Stimulated activated CD4-positive, alpha-beta T cell treated with anti-CD3 and anti-CD28 coated beads, Interleukin-1b, Interleukin-23, amount 100 ng/mL, for 48 hours (primary cell): Measurements from ENCODE around the gene NLK.
"Not testable (repeated sequence)": the region's sequence is repeated elsewhere in the genome, so short reads cannot be mapped to it uniquely, and the experiment has no call there.

Experiments used
- DNase-seq: peaks from one replicate; pipeline ENCODE4 v3.0.0-alpha.2; 2020

Gene NLK

DNA sequence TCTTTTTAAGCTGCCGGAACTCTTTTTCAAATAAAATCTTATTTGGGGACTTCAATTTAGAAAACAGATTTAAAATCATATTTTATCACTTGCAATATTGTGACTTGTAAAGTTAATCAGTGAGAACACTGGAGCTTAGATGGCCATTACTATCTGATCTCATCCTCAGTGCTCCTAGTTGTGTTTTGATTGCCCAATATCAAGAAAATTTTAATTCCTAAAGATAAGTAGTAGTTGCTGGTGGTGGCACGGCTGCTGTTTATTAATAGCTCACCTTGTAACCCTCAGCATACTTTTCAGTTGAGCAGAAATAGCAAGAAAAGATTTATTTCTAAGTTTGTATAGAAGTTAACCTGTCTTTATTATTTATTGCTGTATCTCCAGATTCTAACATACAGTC lies 124.0 kb downstream of the NLK start:
- no peak for DNase-seq

DNA sequence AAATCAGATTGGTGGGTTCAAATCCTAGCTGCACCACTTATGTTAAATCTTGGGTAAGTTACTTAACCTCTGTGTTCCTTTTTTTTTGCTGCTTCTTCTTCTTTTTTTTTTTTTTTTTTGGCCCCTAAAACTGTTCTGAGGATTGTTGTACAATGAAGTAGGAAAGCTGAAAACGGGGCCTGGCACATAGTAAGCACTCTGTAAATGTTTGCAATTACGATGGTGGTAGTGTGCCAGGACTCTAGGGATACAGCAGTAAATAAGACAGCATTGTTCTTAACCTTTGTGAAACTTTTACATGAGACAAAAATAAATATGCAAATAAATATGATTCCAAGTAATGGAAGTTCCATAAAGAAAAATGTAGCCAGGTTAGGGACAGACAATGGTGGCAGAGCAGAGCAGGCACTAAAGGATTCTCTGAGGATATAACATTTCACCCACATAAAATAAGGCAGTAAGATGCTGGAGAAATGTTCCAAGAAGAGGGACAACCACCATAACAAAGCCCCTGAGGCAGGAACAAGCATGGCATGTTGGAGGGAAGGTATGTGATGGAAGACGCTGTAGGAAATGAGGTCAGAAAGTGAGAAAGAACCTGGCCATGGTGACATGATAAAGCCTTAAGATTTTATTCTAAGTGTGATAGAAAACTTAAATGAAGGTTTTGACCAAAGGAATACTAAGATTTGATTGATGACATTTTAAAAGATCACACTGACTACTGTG lies 127.3 kb downstream of the NLK start:
- no peak for DNase-seq

DNA sequence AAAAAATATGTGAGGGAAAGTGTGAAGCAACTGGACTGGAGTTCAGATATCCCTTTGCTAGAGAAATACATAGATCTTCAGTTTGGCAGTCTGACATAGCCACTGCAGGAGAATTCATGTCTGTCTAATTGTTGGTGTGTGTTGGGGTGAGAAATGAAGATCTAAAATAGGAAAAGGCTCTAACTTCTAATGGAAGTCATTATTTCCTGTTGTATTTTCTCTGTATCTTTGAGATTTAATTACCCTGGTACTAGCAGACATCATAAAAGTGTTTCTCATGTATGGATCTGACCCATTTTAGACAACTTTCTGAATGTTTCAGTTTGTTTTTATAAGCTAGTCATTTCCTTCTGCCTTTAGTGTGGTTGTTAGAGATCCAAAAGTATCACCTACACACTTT lies 128.3 kb downstream of the NLK start:
- no peak for DNase-seq

DNA sequence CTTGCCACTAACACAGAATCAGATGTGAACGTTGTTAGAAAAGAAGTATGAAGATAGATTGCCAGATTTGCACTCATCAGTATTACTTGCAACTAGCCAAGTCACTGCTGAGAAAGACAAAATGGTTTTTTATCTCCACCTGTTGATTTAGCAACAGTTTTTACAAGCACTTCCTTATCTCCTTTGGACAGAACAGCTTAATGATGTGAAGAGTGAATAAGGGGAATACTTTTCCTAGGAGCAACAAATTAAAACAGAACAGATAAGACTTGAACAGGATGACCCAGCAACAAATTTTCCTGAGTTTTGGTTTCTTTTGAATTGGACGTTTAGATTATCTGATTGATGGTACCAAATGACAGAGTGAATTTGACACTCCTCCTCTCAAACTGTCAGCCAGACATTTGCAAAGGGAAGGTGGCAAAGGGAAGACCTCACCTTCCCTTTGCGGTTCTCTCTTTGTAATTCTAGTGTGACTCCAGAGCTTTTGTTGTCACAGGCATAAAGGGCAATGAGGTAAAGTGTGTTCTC lies 130.6 kb downstream of the NLK start:
- no peak for DNase-seq

DNA sequence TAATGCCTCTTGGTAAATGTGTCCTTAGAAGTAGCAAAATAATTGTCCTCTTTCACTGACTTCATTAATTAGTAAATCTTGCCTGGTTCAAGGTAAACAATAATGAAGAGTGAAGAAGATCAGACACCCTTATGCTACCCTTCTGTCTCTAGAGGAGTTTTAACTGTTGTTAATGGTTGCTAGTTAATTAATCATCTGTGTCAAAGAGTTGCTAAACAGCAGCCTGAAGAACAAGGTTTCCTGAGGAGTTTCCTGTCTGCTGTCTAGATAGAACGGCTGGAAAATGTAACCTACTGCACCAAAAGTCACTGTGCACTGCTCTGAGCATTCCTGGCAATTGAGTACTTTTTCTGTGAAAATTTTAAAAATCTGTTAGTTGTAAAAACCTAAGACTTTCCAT lies 131.3 kb downstream of the NLK start:
- DNase-seq: no peak

DNA sequence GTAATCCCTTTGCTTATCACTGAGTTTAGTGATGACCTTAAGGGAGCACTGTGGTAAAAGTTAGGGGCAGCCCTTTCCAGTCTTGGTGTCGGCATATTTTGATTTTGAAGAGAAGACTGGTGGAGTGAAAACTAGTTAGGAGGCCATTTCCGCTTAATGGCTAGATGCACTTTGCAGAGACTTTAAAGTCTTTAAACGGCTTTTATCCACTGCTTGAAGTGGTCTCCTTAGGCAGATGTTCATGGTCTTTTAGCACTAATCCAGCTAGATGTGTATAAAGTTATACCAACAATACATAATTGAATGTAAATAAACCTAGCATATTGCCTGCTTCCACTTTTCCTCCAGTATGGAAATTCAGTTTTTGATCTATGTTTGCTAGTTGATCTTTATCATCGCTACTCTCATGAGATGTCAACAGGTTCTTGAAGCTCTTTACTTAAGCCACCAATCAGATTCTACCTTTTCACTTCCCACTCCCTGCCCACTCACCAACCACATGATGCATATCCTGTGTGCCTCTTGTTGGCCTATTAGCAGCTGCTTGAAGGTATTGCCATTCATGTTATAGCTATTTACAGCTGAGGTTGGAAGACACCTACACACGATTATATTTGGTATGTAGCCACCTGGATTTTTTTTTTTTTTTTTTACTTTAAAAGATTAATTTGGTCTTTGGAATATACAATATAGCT lies 132.0 kb downstream of the NLK start:
- peak; percentile 37 for DNase-seq

DNA sequence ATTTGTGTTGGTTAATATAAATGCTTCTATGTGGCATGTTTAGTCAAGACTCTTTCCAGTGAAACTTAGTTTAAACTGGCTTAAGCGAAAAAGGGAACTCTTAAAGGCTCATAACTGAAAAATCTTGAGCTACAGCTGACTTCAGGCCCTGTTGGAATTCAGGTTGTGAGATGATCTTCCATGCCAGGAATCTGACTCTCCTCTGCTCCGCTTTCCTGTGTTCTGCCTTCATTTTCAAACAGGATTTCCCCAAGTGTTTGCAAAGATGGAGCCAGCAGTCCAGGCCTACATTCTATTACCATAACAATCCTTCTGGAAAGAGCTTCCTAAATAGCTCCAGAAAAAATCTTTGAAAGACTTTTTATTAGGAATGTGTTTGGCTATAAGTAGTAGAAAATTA lies 134.9 kb downstream of the NLK start:
- no peak for DNase-seq

DNA sequence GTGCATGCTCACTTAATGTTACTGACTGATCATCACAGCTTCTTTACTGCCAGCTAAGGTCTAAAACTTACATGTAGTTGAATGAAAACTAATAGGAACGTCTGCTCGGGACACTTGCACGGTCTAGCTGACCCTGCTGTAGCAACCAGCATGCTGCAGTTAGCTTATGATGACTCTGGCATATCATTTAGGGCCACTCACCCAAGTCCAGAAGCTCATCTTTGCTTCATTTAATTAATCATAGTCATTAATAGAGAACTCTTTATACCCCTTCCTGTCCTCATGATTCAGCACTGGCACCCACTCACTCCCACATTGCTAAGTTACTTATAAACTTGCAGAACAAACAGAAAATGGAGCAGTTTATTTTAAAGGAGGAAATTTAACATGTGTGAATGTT lies 136.3 kb downstream of the NLK start:
- no peak for DNase-seq

DNA sequence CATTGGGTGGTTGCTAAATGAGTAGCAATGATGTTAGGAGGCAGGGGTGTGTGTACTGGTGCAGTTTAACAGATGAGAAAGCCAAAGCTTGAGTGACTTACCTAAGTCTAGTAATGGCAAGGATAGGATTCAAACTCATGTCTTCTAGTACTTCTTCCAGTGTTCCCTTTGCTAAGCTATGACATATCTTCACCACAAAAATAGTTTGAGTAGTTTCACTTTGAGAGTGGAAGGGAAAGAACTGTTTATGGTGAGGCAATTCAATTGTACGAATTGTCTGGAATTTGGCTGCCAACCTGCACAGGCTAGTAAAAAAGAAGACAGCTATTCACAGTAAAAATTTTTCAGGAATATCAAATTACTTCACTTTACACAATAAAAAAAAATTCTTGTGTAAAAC lies 138.0 kb downstream of the NLK start:
- DNase-seq: no peak

DNA sequence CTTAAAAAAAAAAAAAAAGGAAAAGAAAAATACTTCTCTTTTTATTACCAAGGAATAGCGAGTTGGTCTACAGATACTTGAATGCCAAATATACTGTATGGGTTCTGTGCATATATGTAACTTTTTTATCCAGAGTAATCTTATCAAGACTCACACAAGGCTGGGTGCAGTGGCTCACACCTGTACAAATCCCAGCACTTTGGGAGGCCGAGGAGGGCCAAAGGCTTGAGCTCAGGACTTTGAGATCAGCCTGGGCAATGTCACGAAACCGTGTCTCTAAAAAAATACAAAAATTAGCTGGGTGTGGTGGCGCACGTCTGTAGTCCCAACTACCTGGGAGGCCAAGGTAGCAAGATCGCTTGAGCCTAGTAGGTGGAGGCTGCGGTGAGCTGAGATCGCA lies 139.1 kb downstream of the NLK start:
- no peak for DNase-seq

DNA sequence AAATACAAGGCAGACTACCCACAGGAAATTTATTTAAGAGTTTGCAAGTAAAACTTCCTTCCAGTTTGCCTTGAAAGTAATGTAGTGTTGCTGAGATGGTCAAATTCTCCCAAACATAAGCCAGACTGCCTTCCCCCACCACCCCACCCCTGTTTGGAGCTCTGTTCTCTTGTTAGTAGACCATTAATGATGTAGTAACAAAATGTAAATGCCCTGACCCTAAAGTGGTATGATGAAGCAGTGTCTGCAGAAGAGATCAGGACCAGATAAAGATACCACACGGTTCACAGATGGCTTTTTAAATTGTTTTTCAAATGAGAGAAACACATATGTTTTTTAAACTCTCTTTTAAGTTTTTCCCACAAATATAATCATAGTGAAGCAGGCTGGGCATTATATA lies 140.1 kb downstream of the NLK start:
- no peak for DNase-seq

DNA sequence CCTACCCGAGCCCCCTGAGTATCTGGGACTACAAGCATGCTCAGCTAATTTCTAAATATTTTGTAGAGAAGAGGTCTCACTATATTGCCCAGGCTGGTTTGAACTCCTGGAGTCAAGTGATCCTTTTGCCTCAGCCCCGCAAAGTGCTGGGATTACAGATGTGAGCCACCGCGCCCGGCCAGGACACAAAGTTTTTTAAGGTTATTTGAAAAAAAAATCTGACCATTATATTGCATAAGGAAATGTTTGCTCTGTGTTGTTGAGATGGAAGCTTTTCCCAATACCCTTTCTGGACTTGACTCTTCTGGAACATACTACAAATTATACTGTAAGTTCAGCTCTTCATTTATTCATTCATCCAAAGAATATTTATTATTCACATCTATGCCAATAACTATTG lies 143.2 kb downstream of the NLK start:
- no peak for DNase-seq

DNA sequence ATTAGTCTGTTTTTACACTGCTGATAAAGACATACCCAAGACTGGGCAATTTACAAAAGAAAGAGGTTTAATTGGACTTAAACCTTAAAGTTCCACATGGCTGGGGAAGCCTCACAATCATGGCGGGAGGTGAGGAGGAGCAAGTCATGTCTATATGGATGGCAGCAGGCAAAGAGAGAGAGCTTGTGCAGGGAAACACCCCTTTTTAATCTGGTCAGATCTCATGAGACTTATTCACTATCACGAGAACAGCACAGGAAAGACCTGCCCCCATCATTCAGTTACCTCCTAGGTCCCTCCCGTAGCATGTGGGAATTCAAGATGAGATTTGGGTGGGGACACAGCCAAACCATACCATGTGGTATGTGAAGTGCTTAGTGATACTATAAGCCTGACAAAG lies 144.0 kb downstream of the NLK start:
- DNase-seq: not testable (repeated sequence)

DNA sequence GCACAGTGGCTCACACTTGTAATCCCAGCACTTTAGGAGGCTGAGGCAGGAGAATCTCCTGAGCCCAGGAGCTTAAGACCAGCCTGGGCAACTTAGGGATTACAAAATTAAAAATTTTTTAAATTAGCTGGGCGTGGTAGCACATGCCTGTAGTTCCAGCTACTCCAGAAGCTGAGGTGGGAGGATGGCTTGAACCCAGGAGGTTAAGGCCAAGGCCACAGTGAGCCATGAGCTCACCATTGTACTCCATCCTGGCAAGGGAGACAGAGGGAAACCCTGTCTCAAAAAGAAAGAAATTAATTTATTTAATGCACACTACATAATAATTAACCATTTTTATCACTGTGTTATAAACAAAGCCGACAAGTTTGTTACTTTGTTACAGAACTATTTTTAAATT lies 145.5 kb downstream of the NLK start:
- DNase-seq: no peak

DNA sequence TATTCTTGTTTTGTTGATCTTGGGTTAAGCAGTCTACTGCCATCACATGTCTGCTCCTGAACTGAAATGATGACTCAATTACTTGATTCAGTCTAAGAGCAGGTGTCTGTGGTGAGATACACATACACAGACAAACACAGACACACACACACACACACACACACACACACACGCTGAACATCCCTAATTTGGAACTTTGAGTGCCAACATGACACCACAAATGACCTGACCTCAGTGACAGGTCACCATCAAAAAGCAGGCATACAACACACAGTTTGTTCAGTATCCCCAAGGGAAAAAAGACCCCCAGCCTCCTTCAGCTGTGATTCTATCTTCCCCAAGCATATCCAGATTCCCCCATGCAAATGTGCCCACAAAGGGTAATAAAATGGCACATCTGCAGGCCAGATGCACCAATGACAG lies 146.4 kb downstream of the NLK start:
- no peak for DNase-seq

DNA sequence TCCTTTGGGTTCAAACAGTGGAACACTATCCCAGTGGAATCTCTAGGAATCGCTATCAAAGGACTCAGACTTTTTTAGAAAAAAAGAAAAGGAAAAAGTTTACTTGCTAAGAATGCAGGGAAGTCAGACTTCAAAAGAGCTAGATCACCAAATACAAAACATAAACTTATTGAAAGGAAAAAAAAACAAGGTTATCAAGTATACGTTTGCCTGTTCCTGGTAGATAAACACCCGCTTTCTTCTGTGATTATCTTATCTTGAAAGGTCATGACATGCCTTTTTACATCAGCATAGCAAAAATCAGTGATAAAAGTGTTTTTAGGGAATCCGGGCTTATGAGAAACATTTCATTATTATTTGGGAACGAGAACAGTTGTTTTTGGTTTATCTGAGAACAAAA lies 147.2 kb downstream of the NLK start:
- no peak for DNase-seq

DNA sequence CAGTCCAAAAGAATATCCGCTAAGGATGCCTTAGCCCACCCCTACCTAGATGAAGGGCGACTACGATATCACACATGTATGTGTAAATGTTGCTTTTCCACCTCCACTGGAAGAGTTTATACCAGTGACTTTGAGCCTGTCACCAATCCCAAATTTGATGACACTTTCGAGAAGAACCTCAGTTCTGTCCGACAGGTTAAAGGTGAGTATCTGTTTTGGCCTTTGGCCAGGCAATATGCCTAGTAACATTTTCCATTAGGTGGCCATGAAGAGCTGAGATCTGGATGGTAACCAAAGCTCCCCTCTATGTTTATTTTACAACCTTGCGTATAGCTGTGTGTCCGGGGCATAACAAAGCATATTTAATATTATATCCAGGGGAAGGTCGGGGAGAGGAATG lies 148.5 kb downstream of the NLK start:
- DNase-seq: no peak

DNA sequence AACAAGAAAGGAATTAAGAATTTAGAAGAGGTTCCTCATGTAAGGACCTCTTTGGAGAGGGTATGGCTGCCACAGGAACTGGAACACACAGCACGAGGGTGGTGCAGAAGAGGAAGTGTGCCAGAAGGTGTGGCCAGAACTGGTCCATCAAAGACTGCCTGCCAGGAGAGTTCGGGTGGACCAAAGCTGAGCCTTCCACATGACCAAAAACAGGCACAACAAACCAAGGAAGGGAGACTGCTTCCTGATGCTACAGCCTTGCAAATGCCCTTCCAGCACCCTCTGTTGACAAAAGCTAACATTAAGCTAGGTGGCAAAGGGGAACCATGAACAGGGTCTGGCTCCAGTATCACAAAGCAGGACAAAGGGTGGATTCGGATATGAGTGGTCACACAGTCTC lies 150.8 kb downstream of the NLK start:
- no peak for DNase-seq

DNA sequence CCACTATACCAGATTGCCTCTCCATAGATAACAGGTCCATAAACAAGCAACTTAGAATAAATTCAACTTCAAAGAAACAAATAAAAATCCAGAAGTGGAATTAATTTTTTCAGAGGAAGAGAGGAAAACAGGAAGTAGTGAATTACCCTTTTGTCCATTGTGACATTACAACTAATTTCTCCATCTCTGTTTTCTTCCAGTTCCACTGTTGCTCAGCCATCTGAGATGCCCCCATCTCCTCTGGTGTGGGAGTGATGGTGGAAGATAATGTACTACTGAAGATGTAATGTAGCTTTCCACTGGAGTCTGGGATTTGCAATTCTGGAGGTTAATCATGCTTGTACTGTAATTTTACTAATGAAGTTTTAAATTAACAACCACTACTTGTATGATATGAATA lies 151.9 kb downstream of the NLK start:
- no peak for DNase-seq

DNA sequence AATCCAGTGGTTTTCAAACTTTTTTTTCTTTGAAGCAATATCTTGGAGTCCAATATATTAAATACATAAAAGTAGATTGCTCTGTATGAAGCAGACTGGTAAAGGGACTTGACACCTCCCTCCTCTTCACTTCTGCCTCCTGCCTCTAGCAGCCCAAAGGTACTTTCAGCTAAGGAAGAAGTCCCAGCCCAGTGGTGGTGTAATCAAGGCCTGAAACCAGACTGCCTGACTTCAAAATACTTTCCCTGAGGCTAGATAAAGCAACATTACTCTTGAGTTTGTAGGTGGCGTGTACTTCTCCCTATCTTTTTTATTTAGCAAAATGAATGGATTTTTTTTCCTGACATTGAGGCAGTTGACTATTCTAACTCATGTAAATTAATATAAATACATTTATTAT lies 154.2 kb downstream of the NLK start:
- DNase-seq: no peak

DNA sequence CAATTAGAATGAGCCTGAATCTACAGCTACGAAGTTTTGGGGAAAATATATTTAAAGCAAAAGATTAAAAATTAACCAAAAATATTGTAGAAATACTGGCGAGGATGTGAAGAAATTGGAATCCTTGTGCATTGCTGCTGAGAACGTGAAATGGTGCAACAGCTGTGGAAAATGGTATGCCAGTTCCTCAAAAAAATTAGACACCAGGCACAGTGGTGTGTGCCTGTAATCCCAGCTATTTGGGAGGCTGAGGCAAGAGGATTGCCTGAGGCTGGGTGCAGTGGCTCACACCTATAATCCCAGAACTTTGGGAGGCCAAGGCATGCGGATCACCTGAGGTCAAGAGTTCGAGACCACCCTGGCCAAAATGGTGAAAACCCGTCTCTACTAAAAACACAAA lies 156.6 kb downstream of the NLK start:
- DNase-seq: no peak

DNA sequence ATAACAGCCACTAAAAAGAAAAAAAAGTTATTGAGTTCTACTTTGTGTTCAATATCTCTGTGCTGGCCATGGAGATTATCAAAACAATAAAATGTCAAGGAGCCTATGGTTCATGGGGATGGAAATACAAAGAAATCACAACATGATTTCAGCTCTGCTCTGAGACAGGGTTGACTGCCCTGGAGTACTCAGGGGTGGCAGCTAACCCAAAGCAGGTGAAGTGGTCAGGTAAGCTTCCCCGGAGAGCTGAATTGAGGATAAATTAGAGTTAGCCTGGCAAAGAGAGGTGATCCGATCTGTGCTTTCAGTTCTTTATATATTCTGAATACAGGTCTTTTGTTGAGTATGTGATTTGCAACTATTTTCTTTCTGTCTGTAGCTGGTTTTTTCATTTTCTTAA lies 157.3 kb downstream of the NLK start:
- no peak for DNase-seq

DNA sequence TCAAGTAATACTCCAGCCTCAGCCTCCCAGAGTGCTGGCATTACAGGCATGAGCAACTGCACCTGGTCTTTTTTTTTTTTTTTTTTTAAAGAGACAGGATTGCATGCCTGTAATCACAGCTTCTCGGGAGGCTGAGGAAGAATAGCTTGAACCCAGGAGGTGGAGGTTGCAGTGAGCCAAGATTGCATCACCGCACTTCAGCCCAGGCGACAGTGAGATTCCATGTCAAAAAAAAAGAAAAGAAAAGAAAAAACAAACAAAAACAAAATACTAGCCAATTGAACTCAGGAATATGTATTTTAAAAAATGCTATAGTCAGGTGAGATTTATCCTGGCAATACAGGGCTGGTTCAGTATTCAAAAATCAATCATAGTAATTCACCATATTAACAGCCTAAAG lies 158.8 kb downstream of the NLK start:
- DNase-seq: no peak

DNA sequence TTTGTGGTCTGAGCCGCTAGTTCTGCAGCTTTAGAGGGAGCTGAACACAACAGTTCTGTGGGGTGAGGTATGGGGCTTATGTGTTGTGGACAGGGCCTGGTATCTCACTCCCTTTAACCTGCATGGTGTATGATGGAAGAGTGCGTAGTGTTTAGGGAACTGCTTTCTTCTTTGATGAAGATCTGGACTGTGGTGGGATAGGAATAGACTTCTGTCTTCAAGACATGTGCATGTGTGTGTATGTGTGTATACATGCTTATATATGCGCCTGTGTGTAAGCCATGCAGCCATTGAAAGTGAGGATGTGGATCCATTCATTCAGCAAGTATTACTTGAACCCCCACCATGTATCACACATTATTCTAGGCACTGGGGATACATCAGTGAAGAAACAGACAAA lies 161.8 kb downstream of the NLK start:
- no peak for DNase-seq

DNA sequence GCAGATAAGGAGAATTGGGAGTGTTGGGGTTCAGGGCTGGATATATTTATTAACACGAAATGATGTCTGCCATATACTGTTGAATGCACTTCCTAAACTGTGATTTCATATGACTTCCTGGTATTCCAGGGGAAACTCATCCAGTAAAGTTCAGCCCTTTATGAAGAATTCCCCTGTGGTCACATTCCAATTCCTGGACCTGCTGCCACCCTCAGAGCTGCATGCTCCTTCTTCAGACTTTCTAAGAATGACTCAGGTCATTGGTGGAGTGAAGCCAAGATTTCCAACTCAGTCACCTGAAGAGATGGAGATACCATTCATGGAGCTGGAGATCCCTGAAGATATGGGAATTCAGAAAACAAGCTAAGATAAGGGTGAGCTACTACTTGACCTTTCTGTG lies 162.3 kb downstream of the NLK start:
- DNase-seq: no peak
